Measurements from ENCODE around the gene DCLK1.

DCLK1 gene

GRCh38 chr13:35882722-35883497, 248.3 kb downstream of the DCLK1 start:
- H3K4me1 ChIP-seq (ENCODE audit: control insufficient read depth in 1 of 2, insufficient read depth in 2 of 2, low read length in 2 of 2) = no peaks in the 10 kb centered on the region
- no peaks in the 10 kb centered on the region for H3K36me3 ChIP-seq (ENCODE audit: control insufficient read depth in 1 of 2, insufficient read depth in 2 of 2, low read length in 2 of 2)

GRCh38 chr13:35881360-35881759, 249.8 kb downstream of the DCLK1 start:
- no peak overlapping the region for H4K8ac ChIP-seq (ENCODE audit: low read depth, low read length)
- H3K36me3 ChIP-seq (ENCODE audit: control insufficient read depth in 1 of 2, insufficient read depth in 2 of 2, low read length in 2 of 2) = no peaks in the 10 kb centered on the region
- H3K79me1 ChIP-seq (ENCODE audit: low read length) = no peaks in the 10 kb centered on the region
- no peak overlapping the region for H3K14ac ChIP-seq (ENCODE audit: low read length)
- H3K9ac ChIP-seq (ENCODE audit: low read length) = no peak overlapping the region
- no peaks in the 10 kb centered on the region for H3K4me1 ChIP-seq (ENCODE audit: control insufficient read depth in 1 of 2, insufficient read depth in 2 of 2, low read length in 2 of 2)
- no peak overlapping the region for H3K4me2 ChIP-seq (ENCODE audit: low read length)
- no CpG with 5 or more reads among the region's 1 CpG for WGBS (ENCODE audit: extremely low coverage, insufficient coverage, insufficient read length)
- no peak overlapping the region for H2BK120ac ChIP-seq (ENCODE audit: insufficient read depth, low read length, poor library complexity)
- H4K12ac ChIP-seq (ENCODE audit: low read depth, low read length) = no peak overlapping the region
- no peaks in the 10 kb centered on the region for H3K79me2 ChIP-seq (ENCODE audit: control insufficient read depth, insufficient read depth, low read length, poor library complexity)
- no peak for DNase-seq
- H2BK5ac ChIP-seq (ENCODE audit: low read depth, low read length, poor library complexity) = no peak overlapping the region
- H3K4ac ChIP-seq (ENCODE audit: low read depth, low read length) = no peak overlapping the region
- no peak overlapping the region for H4K91ac ChIP-seq (ENCODE audit: low read depth, low read length)
- H3K27me3 ChIP-seq (ENCODE audit: insufficient read depth, low read length) = no peaks in the 10 kb centered on the region
- no peak overlapping the region for H3K27ac ChIP-seq (ENCODE audit: low read depth, low read length)
- no peak overlapping the region for H3K4me3 ChIP-seq (ENCODE audit: low read depth, low read length)
- H3K18ac ChIP-seq (ENCODE audit: low read length) = no peak overlapping the region
- no peak overlapping the region for H2AFZ ChIP-seq (ENCODE audit: insufficient read depth, low read length, poor library complexity)
- H2BK12ac ChIP-seq (ENCODE audit: low read length) = no peak overlapping the region
- no peak overlapping the region for H3K23ac ChIP-seq (ENCODE audit: low read length)
- H3K9me3 ChIP-seq (ENCODE audit: insufficient read depth, low read depth, low read length) = peaks cover 2% of the 10 kb centered on the region
- H2AK5ac ChIP-seq (ENCODE audit: low read length) = no peak overlapping the region

More at GRCh38 chr13:35882722-35883497, 248.3 kb downstream of the DCLK1 start:
- Histone ChIP-seq H3K4ac (ENCODE audit: low read depth, low read length) (no peak overlapping the region), H3K27me3 (ENCODE audit: insufficient read depth, low read length) (no peaks in the 10 kb centered on the region), H3K4me2 (ENCODE audit: low read length) (no peak overlapping the region), H2AK5ac (ENCODE audit: low read length) (no peak overlapping the region), H3K18ac (ENCODE audit: low read length) (no peak overlapping the region), H2BK120ac (ENCODE audit: insufficient read depth, low read length, poor library complexity) (no peak overlapping the region), H3K4me3 (ENCODE audit: low read depth, low read length) (no peak overlapping the region), H2BK12ac (ENCODE audit: low read length) (no peak overlapping the region), H3K23ac (ENCODE audit: low read length) (no peak overlapping the region), H2AFZ (ENCODE audit: insufficient read depth, low read length, poor library complexity) (no peak overlapping the region), H4K91ac (ENCODE audit: low read depth, low read length) (no peak overlapping the region), H3K27ac (ENCODE audit: low read depth, low read length) (no peak overlapping the region), H3K79me2 (ENCODE audit: control insufficient read depth, insufficient read depth, low read length, poor library complexity) (no peaks in the 10 kb centered on the region), H3K9ac (ENCODE audit: low read length) (no peak overlapping the region), H3K14ac (ENCODE audit: low read length) (no peak overlapping the region), H4K8ac (ENCODE audit: low read depth, low read length) (no peak overlapping the region), H3K79me1 (ENCODE audit: low read length) (no peaks in the 10 kb centered on the region), H3K9me3 (ENCODE audit: insufficient read depth, low read depth, low read length) (peaks cover 2% of the 10 kb centered on the region), H4K12ac (ENCODE audit: low read depth, low read length) (no peak overlapping the region), H2BK5ac (ENCODE audit: low read depth, low read length, poor library complexity) (no peak overlapping the region)
- DNase-seq = no peak
- no CpG with 5 or more reads among the region's 10 CpGs for WGBS (ENCODE audit: extremely low coverage, insufficient coverage, insufficient read length)

DNA sequence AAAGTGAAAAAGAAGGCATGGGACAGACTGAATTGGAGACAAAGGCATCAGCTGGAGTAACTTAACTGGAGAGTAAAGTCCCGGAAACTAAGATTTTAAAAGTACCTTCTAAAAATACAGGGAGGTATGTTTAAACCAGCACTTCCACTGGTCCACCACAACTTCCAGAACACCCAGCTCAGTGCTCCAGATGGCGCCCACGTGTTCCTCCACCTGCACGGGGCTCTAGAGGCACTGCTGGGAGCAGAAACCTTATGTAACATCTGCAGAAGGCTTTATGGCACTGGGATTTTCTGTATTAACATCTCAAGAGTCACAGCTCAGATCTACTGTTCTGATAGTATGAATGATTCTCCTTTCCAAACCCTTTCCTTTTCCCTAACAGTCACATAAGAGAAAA, 252.1 kb downstream of the DCLK1 start:
- DNase-seq = no peak
- H3K27me3 ChIP-seq (ENCODE audit: insufficient read depth, low read length) = no peaks in the 10 kb centered on the region

DNA sequence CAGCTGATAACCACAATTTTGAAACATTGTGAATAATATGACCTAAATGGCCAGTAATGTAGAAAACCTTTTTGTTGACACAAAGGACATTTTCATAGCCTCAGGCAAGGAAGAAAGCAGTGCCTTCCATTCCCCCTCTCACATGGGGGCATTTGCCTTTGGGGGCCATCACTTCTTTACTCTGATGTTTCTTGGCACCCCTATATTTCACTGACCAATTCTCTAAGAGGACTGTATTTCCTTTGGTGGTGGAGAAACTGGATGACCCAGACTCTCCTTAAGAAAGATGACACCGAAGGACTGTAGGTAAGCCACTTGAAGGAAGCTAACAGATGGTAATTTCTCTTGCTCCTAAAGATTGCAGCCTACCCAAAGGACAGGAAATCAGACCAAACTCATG, 254.6 kb downstream of the DCLK1 start:
- Histone ChIP-seq H4K12ac (ENCODE audit: low read depth, low read length) (no peak overlapping the region), H3K4me1 (ENCODE audit: control insufficient read depth in 1 of 2, insufficient read depth in 2 of 2, low read length in 2 of 2) (no peaks in the 10 kb centered on the region), H3K4ac (ENCODE audit: low read depth, low read length) (no peak overlapping the region), H3K79me1 (ENCODE audit: low read length) (no peaks in the 10 kb centered on the region), H3K36me3 (ENCODE audit: control insufficient read depth in 1 of 2, insufficient read depth in 2 of 2, low read length in 2 of 2) (no peaks in the 10 kb centered on the region), H3K4me3 (ENCODE audit: low read depth, low read length) (no peak overlapping the region), H3K79me2 (ENCODE audit: control insufficient read depth, insufficient read depth, low read length, poor library complexity) (no peaks in the 10 kb centered on the region), H3K9me3 (ENCODE audit: insufficient read depth, low read depth, low read length) (no peaks in the 10 kb centered on the region), H2AFZ (ENCODE audit: insufficient read depth, low read length, poor library complexity) (no peak overlapping the region), H2BK120ac (ENCODE audit: insufficient read depth, low read length, poor library complexity) (no peak overlapping the region), H3K4me2 (ENCODE audit: low read length) (no peak overlapping the region), H2BK5ac (ENCODE audit: low read depth, low read length, poor library complexity) (no peak overlapping the region), H3K14ac (ENCODE audit: low read length) (no peak overlapping the region), H3K27ac (ENCODE audit: low read depth, low read length) (no peak overlapping the region), H3K27me3 (ENCODE audit: insufficient read depth, low read length) (no peaks in the 10 kb centered on the region), H3K23ac (ENCODE audit: low read length) (no peak overlapping the region), H3K18ac (ENCODE audit: low read length) (no peak overlapping the region), H2AK5ac (ENCODE audit: low read length) (no peak overlapping the region), H4K91ac (ENCODE audit: low read depth, low read length) (no peak overlapping the region), H3K9ac (ENCODE audit: low read length) (no peak overlapping the region), H2BK12ac (ENCODE audit: low read length) (no peak overlapping the region), H4K8ac (ENCODE audit: low read depth, low read length) (no peak overlapping the region)
- peak in 1 of 2 donors; percentile 4 for DNase-seq
- WGBS (ENCODE audit: extremely low coverage, insufficient coverage, insufficient read length) = no CpG with 5 or more reads among the region's 1 CpG

More for the DNA sequence above, 252.1 kb downstream of the DCLK1 start:
- Histone ChIP-seq H3K4me1 (ENCODE audit: control insufficient read depth in 1 of 2, insufficient read depth in 2 of 2, low read length in 2 of 2) (no peaks in the 10 kb centered on the region), H3K4me2 (ENCODE audit: low read length) (no peak overlapping the region), H3K9me3 (ENCODE audit: insufficient read depth, low read depth, low read length) (no peaks in the 10 kb centered on the region), H3K4ac (ENCODE audit: low read depth, low read length) (no peak overlapping the region), H3K79me2 (ENCODE audit: control insufficient read depth, insufficient read depth, low read length, poor library complexity) (no peaks in the 10 kb centered on the region), H3K4me3 (ENCODE audit: low read depth, low read length) (no peak overlapping the region), H3K27ac (ENCODE audit: low read depth, low read length) (no peak overlapping the region), H2BK5ac (ENCODE audit: low read depth, low read length, poor library complexity) (no peak overlapping the region), H4K8ac (ENCODE audit: low read depth, low read length) (no peak overlapping the region), H3K36me3 (ENCODE audit: control insufficient read depth in 1 of 2, insufficient read depth in 2 of 2, low read length in 2 of 2) (no peaks in the 10 kb centered on the region), H2BK120ac (ENCODE audit: insufficient read depth, low read length, poor library complexity) (no peak overlapping the region), H2AK5ac (ENCODE audit: low read length) (no peak overlapping the region), H3K18ac (ENCODE audit: low read length) (no peak overlapping the region), H3K9ac (ENCODE audit: low read length) (no peak overlapping the region), H2AFZ (ENCODE audit: insufficient read depth, low read length, poor library complexity) (no peak overlapping the region), H2BK12ac (ENCODE audit: low read length) (no peak overlapping the region), H3K23ac (ENCODE audit: low read length) (no peak overlapping the region), H3K14ac (ENCODE audit: low read length) (no peak overlapping the region), H3K79me1 (ENCODE audit: low read length) (no peaks in the 10 kb centered on the region), H4K12ac (ENCODE audit: low read depth, low read length) (no peak overlapping the region), H4K91ac (ENCODE audit: low read depth, low read length) (no peak overlapping the region)
- WGBS (ENCODE audit: extremely low coverage, insufficient coverage, insufficient read length) = no CpG with 5 or more reads among the region's 4 CpGs

Measured in trophoblast cell (in vitro differentiated cells and primary cell).